ENCODE results near the gene TRPM5. TPM values are rescaled to one million over a fixed set of nuclear protein-coding genes. Genes with fewer than 3 reads are reported as not detected.
"Not testable (repeated sequence)": the region's sequence is repeated elsewhere in the genome, so short reads cannot be mapped to it uniquely, and the experiment has no call there.

Gene TRPM5
- total RNA-seq, 1 donor from 2014 or later = not detected

GRCh38 chr11:2482745-2483144 is 38.4 kb upstream of the TRPM5 start:
- no peak for TF ChIP-seq CTCF (IDR thresholded peaks at IDR 0.05)
- Mint-ChIP-seq H3K36me3 (ENCODE audit: low read depth) (peaks cover 8% of the 10 kb centered on the region), H3K27ac (ENCODE audit: unreplicated experiment) (no peak overlapping the region), H3K9me3 (ENCODE audit: low read depth) (peaks cover 32% of the 10 kb centered on the region), H3K4me1 (ENCODE audit: low read depth) (no peaks in the 10 kb centered on the region), H3K4me3 (ENCODE audit: unreplicated experiment) (no peak overlapping the region), H3K27me3 (ENCODE audit: low read depth) (peaks cover 54% of the 10 kb centered on the region)
- no peak for DNase-seq (ENCODE audit: low spot score)

GRCh38 chr11:2482204-2482603 is 37.9 kb upstream of the TRPM5 start:
- Mint-ChIP-seq H3K27me3 (ENCODE audit: low read depth) (peaks cover 55% of the 10 kb centered on the region), H3K36me3 (ENCODE audit: low read depth) (peaks cover 8% of the 10 kb centered on the region), H3K4me3 (ENCODE audit: unreplicated experiment) (no peak overlapping the region), H3K9me3 (ENCODE audit: low read depth) (peaks cover 28% of the 10 kb centered on the region), H3K27ac (ENCODE audit: unreplicated experiment) (no peak overlapping the region), H3K4me1 (ENCODE audit: low read depth) (no peaks in the 10 kb centered on the region)
- TF ChIP-seq CTCF (IDR thresholded peaks at IDR 0.05) = no peak
- DNase-seq (ENCODE audit: low spot score) = no peak

- Mint-ChIP-seq H3K27me3 (ENCODE audit: low read depth) (peaks cover 61% of the 10 kb centered on the region), H3K9me3 (ENCODE audit: low read depth) (peaks cover 19% of the 10 kb centered on the region), H3K4me1 (ENCODE audit: low read depth) (no peaks in the 10 kb centered on the region), H3K4me3 (ENCODE audit: unreplicated experiment) (no peak overlapping the region), H3K27ac (ENCODE audit: unreplicated experiment) (no peak overlapping the region), H3K36me3 (ENCODE audit: low read depth) (peaks cover 8% of the 10 kb centered on the region)
- no peak for TF ChIP-seq CTCF (IDR thresholded peaks at IDR 0.05)
- DNase-seq (ENCODE audit: low spot score) = no peak
These were observed 36.9 kb upstream of the TRPM5 start for GRCh38 chr11:2481253-2481652.

GRCh38 chr11:2480874-2481220 is 36.5 kb upstream of the TRPM5 start:
- Mint-ChIP-seq H3K4me3 (ENCODE audit: unreplicated experiment) (no peak overlapping the region), H3K27me3 (ENCODE audit: low read depth) (peaks cover 61% of the 10 kb centered on the region), H3K27ac (ENCODE audit: unreplicated experiment) (no peak overlapping the region), H3K36me3 (ENCODE audit: low read depth) (peaks cover 8% of the 10 kb centered on the region), H3K4me1 (ENCODE audit: low read depth) (no peaks in the 10 kb centered on the region), H3K9me3 (ENCODE audit: low read depth) (peaks cover 16% of the 10 kb centered on the region)
- TF ChIP-seq CTCF (IDR thresholded peaks at IDR 0.05) = no peak
- no peak for DNase-seq (ENCODE audit: low spot score)

- H3K4me1 Mint-ChIP-seq (ENCODE audit: low read depth); H3K4me3 Mint-ChIP-seq (ENCODE audit: unreplicated experiment); DNase-seq (ENCODE audit: low spot score); H3K36me3 Mint-ChIP-seq (ENCODE audit: low read depth); H3K27ac Mint-ChIP-seq (ENCODE audit: unreplicated experiment): not testable (repeated sequence)
- peaks cover 62% of the 10 kb centered on the region for H3K27me3 Mint-ChIP-seq (ENCODE audit: low read depth)
- peaks cover 11% of the 10 kb centered on the region for H3K9me3 Mint-ChIP-seq (ENCODE audit: low read depth)
These were observed 36.0 kb upstream of the TRPM5 start for GRCh38 chr11:2480067-2480873.

- Mint-ChIP-seq H3K4me1 (ENCODE audit: low read depth) (no peaks in the 10 kb centered on the region), H3K27me3 (ENCODE audit: low read depth) (peaks cover 53% of the 10 kb centered on the region), H3K27ac (ENCODE audit: unreplicated experiment) (no peak overlapping the region), H3K36me3 (ENCODE audit: low read depth) (peaks cover 6% of the 10 kb centered on the region), H3K4me3 (ENCODE audit: unreplicated experiment) (no peak overlapping the region), H3K9me3 (ENCODE audit: low read depth) (peaks cover 11% of the 10 kb centered on the region)
- no peak for DNase-seq (ENCODE audit: low spot score)
- no peak for TF ChIP-seq CTCF (IDR thresholded peaks at IDR 0.05)
These were observed 33.6 kb upstream of the TRPM5 start for GRCh38 chr11:2477936-2478335.

Data from chondrocyte (in vitro differentiated cells).